GM12892 (cell line): ENCODE results near the gene NGEF.
"Not testable (repeated sequence)": the region's sequence is repeated elsewhere in the genome, so short reads cannot be mapped to it uniquely, and the experiment has no call there.

Source experiments
- POLR2A ChIP-seq: IDR thresholded peaks from 2 replicates; pipeline ENCODE4 v1.6.1; 2011; ENCODE audit warnings: low read depth, low read length, control low read depth
- TAF1 ChIP-seq: IDR thresholded peaks from 2 replicates; pipeline ENCODE4 v1.6.1; 2011; ENCODE audit warnings: low read depth, mild to moderate bottlenecking, control low read depth, low read length, borderline replicate concordance

DNA sequence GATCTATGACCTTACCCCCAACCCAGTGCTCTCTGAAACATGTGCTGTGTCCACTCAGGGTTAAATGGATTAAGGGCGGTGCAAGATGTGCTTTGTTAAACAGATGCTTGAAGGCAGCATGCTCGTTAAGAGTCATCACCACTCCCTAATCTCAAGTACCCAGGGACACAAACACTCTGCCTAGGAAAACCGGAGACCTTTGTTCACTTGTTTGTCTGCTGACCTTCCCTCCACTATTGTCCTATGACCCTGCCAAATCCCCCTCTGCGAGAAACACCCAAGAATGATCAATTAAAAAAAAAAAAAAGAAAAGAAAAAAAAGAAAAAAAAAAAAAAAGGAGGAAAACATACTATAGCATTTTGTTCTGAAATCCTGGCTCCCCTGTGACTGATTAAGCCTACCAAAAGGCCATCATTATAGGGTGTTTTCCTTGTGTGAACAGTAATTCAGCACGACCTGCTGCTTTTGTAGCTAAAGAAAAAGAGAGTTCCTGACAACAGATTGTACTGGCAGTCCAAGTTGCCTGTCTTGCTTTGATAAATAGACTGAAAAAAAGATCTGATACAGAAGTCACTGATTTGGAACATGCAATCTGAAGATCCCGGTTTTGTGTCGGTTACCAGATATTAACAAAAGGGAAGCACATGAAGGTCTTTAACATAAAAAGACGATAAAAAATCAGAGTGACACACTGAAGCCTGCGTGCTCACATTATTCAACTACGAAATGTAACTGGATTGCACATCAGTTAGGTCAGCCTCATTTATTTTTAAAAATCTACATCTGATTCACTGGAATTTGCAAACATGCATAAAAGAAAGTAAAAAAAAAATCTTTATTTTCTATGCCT is 106.0 kb downstream of the NGEF start:
- TF ChIP-seq POLR2A, TAF1: not testable (repeated sequence)
